Gastrocnemius medialis (tissue), 4 donors: ENCODE data around the gene KCNIP4. TPM values are rescaled to one million over a fixed set of nuclear protein-coding genes. Genes with fewer than 3 reads are reported as not detected.

Source experiments
- ATAC-seq, 2 donors: fragments of 150-250 bp; one replicate each; pipeline ENCODE4 v1.9.1; 2016
- DNase-seq, 2 donors: peaks; one replicate each; pipeline ENCODE4 v3.0.0-alpha.2; 2019
- H3K27ac ChIP-seq, 4 donors: fragments of 200-600 bp; sonication (generic); 1 replicate in 1 of 4; 2 replicates in 3 of 4; pipeline ENCODE4 v1.5.1; 2016 to 2018; ENCODE audit warnings: mild to moderate bottlenecking in 2 of 4, moderate library complexity in 1 of 4
- H3K27me3 ChIP-seq, 3 donors: fragments of 200-600 bp; sonication (generic) in 2 of 3; 1 replicate in 1 of 3; 2 replicates in 2 of 3; pipeline versions ENCODE4 v1.5.1 to v1.6.0; 2016 to 2019; ENCODE audit warnings: mild to moderate bottlenecking in 1 of 3, moderate library complexity in 1 of 3
- H3K36me3 ChIP-seq, 2 donors: fragments of 200-600 bp; sonication (generic) in 1 of 2; one replicate each; pipeline ENCODE4 v1.5.1; 2017 to 2018
- H3K4me1 ChIP-seq, 2 donors: fragments of 200-600 bp; sonication (generic) in 1 of 2; one replicate each; pipeline ENCODE4 v1.5.1; 2016 to 2017; ENCODE audit warnings: mild to moderate bottlenecking in 2 of 2
- H3K4me3 ChIP-seq, 4 donors: fragments of 200-600 bp; sonication (generic) in 3 of 4; 1 replicate in 1 of 4; 2 replicates in 3 of 4; pipeline ENCODE4 v1.5.1; 2016 to 2019; ENCODE audit warnings: mild to moderate bottlenecking in 2 of 4
- H3K9me3 ChIP-seq, 3 donors: fragments of 200-600 bp; sonication (generic) in 2 of 3; 1 replicate in 1 of 3; 2 replicates in 2 of 3; pipeline ENCODE4 v1.5.1; 2016 to 2019
- POLR2A ChIP-seq, 2 donors: fragments of 450-650 bp; IDR thresholded peaks; one replicate each; pipeline ENCODE4 v1.6.1; 2017; ENCODE audit warnings: antibody characterized with exemption in 2 of 2, mild to moderate bottlenecking in 2 of 2, moderate library complexity in 2 of 2
- in situ Hi-C, 4 donors: fragments of 200-750 bp; cut with MboI; loops; one replicate each; pipeline versions ENCODE4 v1.15.0 to v1.8.0; 2017; ENCODE audit warnings: low sequenced_read_pairs in 4 of 4
- intact Hi-C: fragments of 100-400 bp; cut with DNase I; formaldehyde crosslinking; loops from one replicate; pipeline ENCODE4 v1.15.1; 2023; ENCODE audit warnings: low total_unique reads
- total RNA-seq, 4 donors: library from RNA; depleted of rRNA; stranded (reverse); fragments of >200 nt; gene quantifications; one replicate each; pipeline versions ENCODE4 v1.1.0 to v1.2.3, GENCODE V29; 2016
- TF ChIP-seq, protein P1 (sequence below), 5 experiments: fragments of 450-650 bp in 3 of 5; fragments of 200-600 bp in 2 of 5; sonication (generic) in 2 of 5; IDR thresholded peaks in 4 of 5; conservative IDR thresholded peaks in 1 of 5; 1 replicate in 4 of 5; 2 replicates in 1 of 5; pipeline ENCODE4 v1.5.1; 2016 to 2019; ENCODE audit warnings: antibody characterized with exemption in 5 of 5, mild to moderate bottlenecking in 3 of 5, moderate library complexity in 3 of 5

KCNIP4 gene
- total RNA-seq, 4 donors from 2014 or later: not detected

DNA sequence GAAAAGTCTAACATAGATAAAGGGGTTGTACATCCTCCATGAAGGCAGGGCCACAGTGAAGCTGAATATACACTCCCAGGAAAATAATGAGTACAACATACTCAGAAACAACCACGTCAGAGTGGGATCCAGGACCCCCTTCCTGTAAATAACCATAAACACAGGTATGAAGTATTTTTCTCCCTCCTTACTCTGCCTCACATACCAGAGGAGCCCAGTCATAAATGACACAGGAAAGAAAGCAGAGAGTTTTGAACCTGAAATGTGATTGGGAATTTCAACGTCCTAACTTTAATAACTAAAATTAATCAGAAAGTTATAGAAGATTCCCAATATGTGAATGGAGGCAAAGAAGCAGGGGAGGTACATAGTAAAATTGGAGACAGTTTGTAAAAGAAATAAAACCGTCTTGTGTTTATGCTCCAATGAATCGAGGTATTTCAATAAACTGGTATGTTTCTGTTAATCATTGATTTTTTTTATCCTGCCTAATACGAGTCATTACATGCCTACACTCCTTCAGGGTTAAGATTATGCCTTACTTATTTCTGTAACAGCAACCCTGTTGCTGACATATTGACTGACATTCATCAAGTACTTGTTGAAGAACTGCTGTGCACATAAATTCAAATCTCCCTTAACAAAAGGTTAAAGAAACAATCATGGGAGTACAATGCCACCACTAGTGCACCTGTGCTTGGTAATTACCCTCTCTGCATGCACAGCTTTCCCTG, 431.3 kb downstream of the KCNIP4 start:
- no peak for TF ChIP-seq POLR2A (IDR thresholded peaks at IDR 0.05)
- TF ChIP-seq, protein P1, sequence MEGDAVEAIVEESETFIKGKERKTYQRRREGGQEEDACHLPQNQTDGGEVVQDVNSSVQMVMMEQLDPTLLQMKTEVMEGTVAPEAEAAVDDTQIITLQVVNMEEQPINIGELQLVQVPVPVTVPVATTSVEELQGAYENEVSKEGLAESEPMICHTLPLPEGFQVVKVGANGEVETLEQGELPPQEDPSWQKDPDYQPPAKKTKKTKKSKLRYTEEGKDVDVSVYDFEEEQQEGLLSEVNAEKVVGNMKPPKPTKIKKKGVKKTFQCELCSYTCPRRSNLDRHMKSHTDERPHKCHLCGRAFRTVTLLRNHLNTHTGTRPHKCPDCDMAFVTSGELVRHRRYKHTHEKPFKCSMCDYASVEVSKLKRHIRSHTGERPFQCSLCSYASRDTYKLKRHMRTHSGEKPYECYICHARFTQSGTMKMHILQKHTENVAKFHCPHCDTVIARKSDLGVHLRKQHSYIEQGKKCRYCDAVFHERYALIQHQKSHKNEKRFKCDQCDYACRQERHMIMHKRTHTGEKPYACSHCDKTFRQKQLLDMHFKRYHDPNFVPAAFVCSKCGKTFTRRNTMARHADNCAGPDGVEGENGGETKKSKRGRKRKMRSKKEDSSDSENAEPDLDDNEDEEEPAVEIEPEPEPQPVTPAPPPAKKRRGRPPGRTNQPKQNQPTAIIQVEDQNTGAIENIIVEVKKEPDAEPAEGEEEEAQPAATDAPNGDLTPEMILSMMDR (IDR thresholded peaks at IDR 0.05 in 4 of 5, conservative IDR thresholded peaks at IDR 0.05 in 1 of 5): no peak
- in situ Hi-C loops: loop anchor here in 1 of 4 donors (25.0 kb wide), 1 partner anchor 245 kb away; no protein-coding TSS in a partner anchor
- H3K36me3 ChIP-seq: no peaks in the 10 kb centered on the region
- no peaks in the 10 kb centered on the region for H3K4me1 ChIP-seq
- no peak overlapping the region for H3K4me3 ChIP-seq
- ATAC-seq (no peak), DNase-seq (no peak)
- intact Hi-C loops: no loop called here
- no peak overlapping the region for H3K27ac ChIP-seq
- H3K27me3 ChIP-seq: no peaks in the 10 kb centered on the region
- H3K9me3 ChIP-seq: no peaks in the 10 kb centered on the region

DNA sequence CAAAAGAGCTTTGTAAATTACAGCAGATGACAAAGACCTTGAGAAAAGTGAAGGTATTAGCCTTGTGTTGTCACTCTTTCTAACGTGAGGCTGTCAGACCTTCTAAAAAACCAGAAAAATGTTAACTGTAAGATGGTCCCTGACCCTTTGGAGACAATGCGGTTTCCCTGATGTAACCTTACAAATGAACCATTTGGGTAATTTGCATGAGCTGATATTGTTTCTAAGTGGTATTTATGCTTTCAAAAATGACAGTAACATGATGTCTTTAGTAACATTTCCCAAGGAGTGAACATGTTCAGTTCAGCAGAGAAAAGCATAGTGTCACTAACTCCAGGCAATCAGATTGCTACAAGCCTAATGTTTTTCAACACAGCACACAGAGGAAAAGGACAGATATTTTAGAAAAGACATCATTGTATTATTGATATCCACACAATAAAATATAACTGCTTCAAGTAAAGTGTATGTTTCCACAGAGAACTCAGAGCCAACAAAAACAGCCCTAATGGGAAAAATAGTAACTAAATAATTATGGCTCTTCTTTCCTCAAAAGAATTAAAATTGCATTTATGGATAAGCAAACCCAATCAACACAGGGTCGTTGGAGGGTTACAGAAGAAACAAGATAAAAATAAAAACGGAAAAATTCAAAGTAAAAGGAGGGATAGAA, 434.4 kb downstream of the KCNIP4 start:
- intact Hi-C loops: loop anchor here (5.0 kb wide), 1 partner anchor 253 kb away; no protein-coding TSS in a partner anchor
- in situ Hi-C loops: loop anchor here in 2 of 4 donors (5.0 to 25.0 kb wide), 2 partner anchors 248 to 253 kb away; no protein-coding TSS in a partner anchor

DNA sequence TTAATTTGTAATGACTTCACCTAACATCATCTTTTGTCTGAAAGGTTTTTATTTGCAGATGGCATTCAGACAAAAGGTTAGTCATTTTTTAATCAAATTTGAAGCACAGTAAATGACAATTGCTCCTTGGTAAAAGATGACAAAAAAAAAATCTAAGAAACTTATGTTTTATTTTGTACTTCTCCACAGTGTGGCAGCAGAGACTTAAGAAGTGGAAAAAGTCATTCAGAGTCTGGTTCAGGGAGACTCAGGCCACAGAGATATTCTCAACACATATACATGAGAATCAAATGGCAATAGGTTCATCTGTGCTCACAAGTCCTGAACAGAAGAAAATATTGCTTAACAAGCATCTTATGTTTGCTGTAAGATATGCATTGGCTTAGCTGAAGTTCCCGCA, 436.2 kb downstream of the KCNIP4 start:
- H3K27me3 ChIP-seq: no peaks in the 10 kb centered on the region
- no peak overlapping the region for H3K27ac ChIP-seq
- no peaks in the 10 kb centered on the region for H3K9me3 ChIP-seq
- H3K4me3 ChIP-seq: no peak overlapping the region
- DNase-seq (no peak), ATAC-seq (no peak)
- no peaks in the 10 kb centered on the region for H3K4me1 ChIP-seq
- in situ Hi-C loops: loop anchor here in 2 of 4 donors (5.0 to 25.0 kb wide), 2 partner anchors 250 to 255 kb away; no protein-coding TSS in a partner anchor
- intact Hi-C loops: loop anchor here (5.0 kb wide), 1 partner anchor 255 kb away; no protein-coding TSS in a partner anchor
- TF ChIP-seq POLR2A (IDR thresholded peaks at IDR 0.05): no peak
- TF ChIP-seq, protein P1 (IDR thresholded peaks at IDR 0.05 in 4 of 5, conservative IDR thresholded peaks at IDR 0.05 in 1 of 5): no peak
- H3K36me3 ChIP-seq: no peaks in the 10 kb centered on the region

More for the DNA sequence above, 434.4 kb downstream of the KCNIP4 start:
- DNase-seq (no peak), ATAC-seq (no peak)
- H3K27ac ChIP-seq: no peak overlapping the region
- no peaks in the 10 kb centered on the region for H3K4me1 ChIP-seq
- TF ChIP-seq, protein P1 (IDR thresholded peaks at IDR 0.05 in 4 of 5, conservative IDR thresholded peaks at IDR 0.05 in 1 of 5): no peak
- no peak for TF ChIP-seq POLR2A (IDR thresholded peaks at IDR 0.05)
- no peaks in the 10 kb centered on the region for H3K36me3 ChIP-seq
- H3K9me3 ChIP-seq: no peaks in the 10 kb centered on the region
- H3K4me3 ChIP-seq: no peak overlapping the region
- no peaks in the 10 kb centered on the region for H3K27me3 ChIP-seq

DNA sequence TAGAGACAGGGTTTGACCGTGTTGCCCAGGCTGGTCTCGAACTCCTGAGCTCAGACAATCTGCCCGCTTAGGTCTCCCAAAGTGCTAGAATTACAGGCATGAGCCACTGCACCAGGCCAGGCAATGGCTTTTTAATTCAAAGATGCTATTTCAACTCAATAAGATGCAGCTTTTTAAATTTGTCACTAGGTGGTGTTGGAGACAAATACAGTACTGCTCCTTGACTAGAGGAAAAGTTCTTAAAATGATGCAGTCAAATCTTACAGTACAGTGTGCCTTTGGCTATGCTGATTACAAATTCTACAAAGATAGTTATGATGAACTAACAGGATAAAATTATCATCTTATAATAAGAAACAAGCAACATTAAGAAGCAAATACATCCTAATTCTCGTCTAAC, 441.1 kb downstream of the KCNIP4 start:
- TF ChIP-seq POLR2A (IDR thresholded peaks at IDR 0.05): no peak
- TF ChIP-seq, protein P1 (IDR thresholded peaks at IDR 0.05 in 4 of 5, conservative IDR thresholded peaks at IDR 0.05 in 1 of 5): no peak
- in situ Hi-C loops: loop anchor here in 1 of 4 donors (25.0 kb wide), 1 partner anchor 255 kb away; no protein-coding TSS in a partner anchor
- ATAC-seq (no peak), DNase-seq (no peak)
- Histone ChIP-seq H3K9me3 (no peaks in the 10 kb centered on the region), H3K36me3 (no peaks in the 10 kb centered on the region), H3K4me1 (no peaks in the 10 kb centered on the region), H3K27ac (no peak overlapping the region), H3K4me3 (no peak overlapping the region), H3K27me3 (no peaks in the 10 kb centered on the region)
- intact Hi-C loops: no loop called here
